Spleen (tissue), 11 donors: Measurements from ENCODE around the gene SERINC5. TPM values are rescaled to one million over a fixed set of nuclear protein-coding genes. Genes with fewer than 3 reads are reported as not detected.
"Not testable (repeated sequence)": the region's sequence is repeated elsewhere in the genome, so short reads cannot be mapped to it uniquely, and the experiment has no call there.

Experiments
- DNase-seq: peaks from one replicate; pipeline ENCODE4 v3.0.0-alpha.2; 2020
- H3K27ac ChIP-seq, 8 donors: fragments of 200-600 bp; sonication (generic) in 7 of 8; 1 replicate in 4 of 8; 2 replicates in 4 of 8; pipeline versions ENCODE4 v1.5.0 to v1.8.0; 2016 to 2021; ENCODE audit warnings: inconsistent platforms in 4 of 8, mild to moderate bottlenecking in 4 of 8, moderate library complexity in 1 of 8
- H3K27me3 ChIP-seq, 7 donors: fragments of 200-600 bp; sonication (generic) in 6 of 7; replicated peaks in 1 of 7; 1 replicate in 4 of 7; 2 replicates in 3 of 7; pipeline versions ENCODE4 v1.5.0 to v1.8.0; 2016 to 2021; ENCODE audit warnings: inconsistent platforms in 3 of 7, mild to moderate bottlenecking in 1 of 7
- H3K36me3 ChIP-seq, 6 donors: fragments of 200-600 bp; sonication (generic) in 5 of 6; 1 replicate in 4 of 6; 2 replicates in 2 of 6; pipeline versions ENCODE4 v1.5.0 to v1.8.0; 2016 to 2021; ENCODE audit warnings: inconsistent platforms in 2 of 6
- H3K4me1 ChIP-seq, 6 donors: fragments of 200-600 bp; sonication (generic) in 5 of 6; 1 replicate in 3 of 6; 2 replicates in 3 of 6; pipeline versions ENCODE4 v1.5.0 to v1.8.0; 2016 to 2021; ENCODE audit warnings: inconsistent platforms in 3 of 6
- H3K4me3 ChIP-seq, 8 donors: fragments of 200-600 bp; sonication (generic) in 7 of 8; 1 replicate in 4 of 8; 2 replicates in 4 of 8; pipeline versions ENCODE4 v1.5.0 to v1.8.0; 2016 to 2021; ENCODE audit warnings: inconsistent platforms in 4 of 8, mild to moderate bottlenecking in 4 of 8, moderate library complexity in 2 of 8
- H3K9me3 ChIP-seq, 8 donors: fragments of 200-600 bp; sonication (generic) in 7 of 8; 1 replicate in 4 of 8; 2 replicates in 4 of 8; pipeline versions ENCODE4 v1.5.0 to v1.8.0; 2016 to 2021; ENCODE audit warnings: inconsistent platforms in 4 of 8
- POLR2A ChIP-seq, 3 donors: fragments of 450-650 bp; IDR thresholded peaks; one replicate each; pipeline ENCODE4 v1.5.1; 2017; ENCODE audit warnings: antibody characterized with exemption in 3 of 3, mild to moderate bottlenecking in 1 of 3
- POLR2AphosphoS5 ChIP-seq, 3 donors: sonication (generic); formaldehyde crosslinking; IDR thresholded peaks; one replicate each; pipeline ENCODE4 v1.5.1; 2017; ENCODE audit warnings: antibody characterized with exemption in 3 of 3
- WGBS, 5 donors: extraction: QIAGEN DNeasy Blood & Tissue Kit in 3 of 5; methylation state at CpG; one replicate each; pipeline versions ENCODE4 v1.1.5 to v1.1.7; 2013 to 2018; 5-methylcytosine and 5-hydroxymethylcytosine counted together
- intact Hi-C: fragments of 100-400 bp; cut with DNase I; formaldehyde crosslinking; loops from one replicate; pipeline ENCODE4 v1.15.0; 2023; ENCODE audit warnings: low total_unique reads
- polyA plus RNA-seq, 3 donors: library from polyadenylated mRNA; stranded (reverse); fragments of 200-250 nt; gene quantifications; one replicate each; pipeline ENCODE4 v1.2.1, GENCODE V29; 2013
- total RNA-seq, 7 donors: library from RNA; depleted of rRNA in 3 of 7; stranded (reverse); fragments of >200 nt in 3 of 7; fragmentation: NEBNext Ultra II Directional in 4 of 7; extraction: Animal tissue kit (Norgen Biotek cat#: 25700) in 4 of 7; gene quantifications; one replicate each; pipeline versions ENCODE4 v1.1.0 to v1.2.1, GENCODE V29; 2016 to 2021
- TF ChIP-seq, protein P1 (sequence below), 11 experiments: fragments of 200-600 bp in 7 of 11; fragments of 450-650 bp in 4 of 11; sonication (generic) in 4 of 11; IDR thresholded peaks in 8 of 11; conservative IDR thresholded peaks in 3 of 11; 1 replicate in 7 of 11; 2 replicates in 4 of 11; pipeline versions ENCODE4 v1.4.0 to v1.8.0; 2016 to 2021; ENCODE audit warnings: antibody characterized with exemption in 11 of 11, inconsistent platforms in 4 of 11, mild to moderate bottlenecking in 1 of 11
- donor health status: healthy with polysubstance abuse.
- donor health status: DM: no; HTN: no; CAD: no; lungs with moderate emphysema.
- donor health status: DM: no; HTN: no; CAD: no.
- donor health status: Bipolar disorder and iron deficiency.
- donor health status: healthy.
- donor health status: DM: no; HTN: no; CAD: no.
- donor health status: DM: yes; HTN: yes; CAD: no.

The SERINC5 gene
- total and polyA plus RNA-seq, 10 donors = 1.5 to 29.8 (median 21.2) TPM

DNA sequence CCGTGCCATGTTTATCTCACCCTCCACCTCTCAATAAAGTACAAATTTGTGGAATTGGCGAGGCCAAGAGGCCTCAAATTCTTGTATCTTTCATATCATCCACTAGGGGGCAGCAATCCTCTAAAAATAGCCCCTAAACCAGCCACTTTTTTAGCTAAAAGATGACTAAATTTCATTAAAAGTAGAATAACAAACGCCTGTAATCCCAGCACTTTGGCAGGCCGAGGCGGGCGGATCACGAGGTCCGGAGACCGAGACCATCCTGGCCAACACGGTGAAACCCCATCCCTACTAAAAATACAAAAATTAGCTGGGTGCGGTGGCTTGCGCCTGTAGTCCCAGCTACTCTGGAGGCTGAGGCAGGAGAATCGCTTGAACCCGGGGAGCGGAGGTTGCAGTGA is 164.1 kb downstream of the SERINC5 start:
- H3K36me3 ChIP-seq, H3K4me3 ChIP-seq, H3K9me3 ChIP-seq, DNase-seq, H3K27ac ChIP-seq, H3K27me3 ChIP-seq: not testable (repeated sequence)
- 30 to 41% (median 35%) methylated on average over 15 of the region's 15 CpGs for WGBS, 5 donors
- intact Hi-C loops = loop anchor here (2.0 kb wide), 1 partner anchor 217 kb away; no protein-coding TSS in a partner anchor
- TF ChIP-seq, protein P1, sequence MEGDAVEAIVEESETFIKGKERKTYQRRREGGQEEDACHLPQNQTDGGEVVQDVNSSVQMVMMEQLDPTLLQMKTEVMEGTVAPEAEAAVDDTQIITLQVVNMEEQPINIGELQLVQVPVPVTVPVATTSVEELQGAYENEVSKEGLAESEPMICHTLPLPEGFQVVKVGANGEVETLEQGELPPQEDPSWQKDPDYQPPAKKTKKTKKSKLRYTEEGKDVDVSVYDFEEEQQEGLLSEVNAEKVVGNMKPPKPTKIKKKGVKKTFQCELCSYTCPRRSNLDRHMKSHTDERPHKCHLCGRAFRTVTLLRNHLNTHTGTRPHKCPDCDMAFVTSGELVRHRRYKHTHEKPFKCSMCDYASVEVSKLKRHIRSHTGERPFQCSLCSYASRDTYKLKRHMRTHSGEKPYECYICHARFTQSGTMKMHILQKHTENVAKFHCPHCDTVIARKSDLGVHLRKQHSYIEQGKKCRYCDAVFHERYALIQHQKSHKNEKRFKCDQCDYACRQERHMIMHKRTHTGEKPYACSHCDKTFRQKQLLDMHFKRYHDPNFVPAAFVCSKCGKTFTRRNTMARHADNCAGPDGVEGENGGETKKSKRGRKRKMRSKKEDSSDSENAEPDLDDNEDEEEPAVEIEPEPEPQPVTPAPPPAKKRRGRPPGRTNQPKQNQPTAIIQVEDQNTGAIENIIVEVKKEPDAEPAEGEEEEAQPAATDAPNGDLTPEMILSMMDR (IDR thresholded peaks at IDR 0.05 in 8 of 11, conservative IDR thresholded peaks at IDR 0.05 in 3 of 11) = peak; percentile 48 to 84 (median 75)
- H3K4me1 ChIP-seq = peaks cover 0 to 13% (median 0%) of the 10 kb centered on the region in 6 donors

- peaks cover 0 to 13% (median 0%) of the 10 kb centered on the region in 6 donors for H3K4me1 ChIP-seq
- intact Hi-C loops = no loop called here
- no peak overlapping the region for H3K4me3 ChIP-seq
- no peaks in the 10 kb centered on the region for H3K36me3 ChIP-seq
- no peaks in the 10 kb centered on the region for H3K27me3 ChIP-seq
- H3K9me3 ChIP-seq = no peaks in the 10 kb centered on the region
- no peak for DNase-seq
- 92 to 98% (median 96%) methylated on average over 5 of the region's 5 CpGs for WGBS, 5 donors
- no peak overlapping the region for H3K27ac ChIP-seq
- TF ChIP-seq POLR2AphosphoS5 (IDR thresholded peaks at IDR 0.05) (no peak), POLR2A (IDR thresholded peaks at IDR 0.05) (no peak)
- TF ChIP-seq, protein P1 (IDR thresholded peaks at IDR 0.05 in 8 of 11, conservative IDR thresholded peaks at IDR 0.05 in 3 of 11) = no peak
Measured at GRCh38 chr5:80090884-80091166, 165.0 kb downstream of the SERINC5 start.

- peaks cover 0 to 6% (median 0%) of the 10 kb centered on the region in 6 donors for H3K36me3 ChIP-seq
- 25 to 36% (median 34%) methylated on average over 19 of the region's 19 CpGs for WGBS, 5 donors
- TF ChIP-seq POLR2A (IDR thresholded peaks at IDR 0.05) = no peak
- TF ChIP-seq, protein P1 (IDR thresholded peaks at IDR 0.05 in 8 of 11, conservative IDR thresholded peaks at IDR 0.05 in 3 of 11) = peak; percentile 18 to 84 (median 69)
- H3K27me3 ChIP-seq = no peaks in the 10 kb centered on the region
- peak overlapping the region in 7 of 8 donors; percentile 4 to 53 (median 15) for H3K4me3 ChIP-seq
- H3K27ac ChIP-seq = peak overlapping the region in 5 of 8 donors; percentile 35 to 53 (median 51)
- peaks cover 4 to 13% (median 12%) of the 10 kb centered on the region in 6 donors for H3K4me1 ChIP-seq
- no peaks in the 10 kb centered on the region for H3K9me3 ChIP-seq
- DNase-seq = no peak
- intact Hi-C loops = loop anchor here (5.0 to 10.0 kb wide), 3 partner anchors 158 to 521 kb away; no protein-coding TSS in a partner anchor
Measured at GRCh38 chr5:80083101-80083890, 172.6 kb downstream of the SERINC5 start.

DNA sequence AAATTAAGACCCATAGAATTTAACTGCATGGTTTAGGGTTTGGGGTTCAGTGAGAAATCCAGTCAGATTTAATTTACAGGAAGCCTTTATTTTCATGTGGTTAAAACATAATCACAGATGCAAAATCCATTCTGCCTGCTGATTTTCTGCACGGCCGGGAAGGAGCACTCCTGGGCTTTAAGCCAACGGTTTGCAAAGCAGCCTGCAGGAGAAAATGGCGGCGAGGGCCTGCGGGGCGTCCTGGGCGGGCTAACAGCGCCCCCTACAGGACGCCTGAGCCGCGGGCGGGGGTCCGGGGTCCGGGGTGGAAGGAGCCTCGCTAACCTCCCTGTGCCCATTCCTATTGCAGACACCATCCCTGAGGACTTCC is 173.1 kb downstream of the SERINC5 start:
- DNase-seq = peak; percentile 87
- Histone ChIP-seq H3K4me1 (peaks cover 4 to 13% (median 12%) of the 10 kb centered on the region in 6 donors), H3K36me3 (peaks cover 0 to 6% (median 0%) of the 10 kb centered on the region in 6 donors), H3K27ac (peak overlapping the region in 4 of 8 donors; percentile 39 to 53 (median 52)), H3K27me3 (no peaks in the 10 kb centered on the region), H3K9me3 (no peaks in the 10 kb centered on the region), H3K4me3 (peak overlapping the region in 7 of 8 donors; percentile 4 to 53 (median 15))
- TF ChIP-seq POLR2AphosphoS5 (IDR thresholded peaks at IDR 0.05) (peak in 1 of 3 donors; percentile 18), POLR2A (IDR thresholded peaks at IDR 0.05) (no peak)
- TF ChIP-seq, protein P1 (IDR thresholded peaks at IDR 0.05 in 8 of 11, conservative IDR thresholded peaks at IDR 0.05 in 3 of 11) = peak in 10 of 11 experiments; percentile 17 to 83 (median 68)
- intact Hi-C loops = loop anchor here (5.0 to 10.0 kb wide), 3 partner anchors 158 to 520 kb away; no protein-coding TSS in a partner anchor
- WGBS, 5 donors = 3 to 14% (median 9%) methylated on average over 12 to 16 of the region's 16 CpGs
